ENCODE results near the gene ADAMTS17. TPM values are rescaled to one million over a fixed set of nuclear protein-coding genes. Genes with fewer than 3 reads are reported as not detected.

Gene ADAMTS17
- total RNA-seq, 4 donors from 2014 or later: 4.5 to 11.4 (median 6.6) TPM

DNA sequence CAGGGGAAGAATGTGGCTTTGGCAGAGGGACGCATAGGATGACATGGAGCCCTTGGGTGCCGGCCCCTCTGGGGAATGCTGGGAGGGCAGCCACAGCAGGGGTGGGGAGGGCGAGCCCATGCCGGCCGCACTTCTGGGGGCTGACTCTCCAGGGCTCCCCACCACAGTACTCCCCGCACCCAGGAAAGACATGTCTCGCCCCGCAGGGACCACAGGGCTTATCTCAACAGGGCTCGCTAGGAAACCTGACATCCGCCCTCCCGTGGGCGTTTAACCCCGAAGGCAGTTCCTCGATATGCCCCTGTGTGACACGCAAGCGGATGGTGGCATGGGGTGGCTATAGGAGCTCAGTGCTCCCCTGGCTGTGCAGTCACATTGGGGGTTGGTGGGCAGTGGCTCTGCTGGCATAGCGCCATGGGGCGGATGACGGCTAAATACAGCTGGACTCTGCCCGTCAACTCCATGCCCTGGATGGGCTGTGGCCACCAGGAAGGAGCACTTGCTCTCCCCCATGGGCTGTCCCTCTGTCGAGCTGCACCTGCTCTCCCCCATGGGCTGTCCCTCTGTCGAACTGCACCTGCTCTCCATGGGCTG is 141.4 kb downstream of the ADAMTS17 start:
- H3K9me3 ChIP-seq: no peaks in the 10 kb centered on the region
- TF ChIP-seq POLR2A (IDR thresholded peaks at IDR 0.05): no peak
- TF ChIP-seq CTCF (IDR thresholded peaks at IDR 0.05): no peak
- no peak for DNase-seq

GRCh38 chr15:100199711-100200286 is 142.0 kb downstream of the ADAMTS17 start:
- Histone ChIP-seq H3K27me3 (no peaks in the 10 kb centered on the region), H3K9me3 (no peaks in the 10 kb centered on the region), H3K4me3 (no peak overlapping the region), H3K27ac (no peak overlapping the region), H3K36me3 (no peaks in the 10 kb centered on the region), H3K4me1 (peaks cover 0 to 20% (median 0%) of the 10 kb centered on the region in 3 donors)
- intact Hi-C loops (cut with DNase I): no loop called here
- no peak for DNase-seq
- WGBS, 2 donors: 96 to 100% methylated on average over 5 to 7 of the region's 21 CpGs
- no peak for TF ChIP-seq CTCF (IDR thresholded peaks at IDR 0.05)
- no peak for TF ChIP-seq POLR2A (IDR thresholded peaks at IDR 0.05)

More for the DNA sequence above, 141.4 kb downstream of the ADAMTS17 start:
- Histone ChIP-seq H3K36me3 (no peaks in the 10 kb centered on the region), H3K27ac (no peak overlapping the region), H3K4me1 (peaks cover 0 to 21% (median 0%) of the 10 kb centered on the region in 3 donors), H3K27me3 (no peaks in the 10 kb centered on the region), H3K4me3 (no peak overlapping the region)
- intact Hi-C loops (cut with DNase I): no loop called here
- 89 to 92% methylated on average over 9 to 13 of the region's 22 CpGs for WGBS, 2 donors

GRCh38 chr15:100198442-100198841 is 143.3 kb downstream of the ADAMTS17 start:
- TF ChIP-seq POLR2A (IDR thresholded peaks at IDR 0.05) (no peak), CTCF (IDR thresholded peaks at IDR 0.05) (no peak)
- Histone ChIP-seq H3K4me3 (no peak overlapping the region), H3K27me3 (no peaks in the 10 kb centered on the region), H3K4me1 (peaks cover 0 to 20% (median 0%) of the 10 kb centered on the region in 3 donors), H3K9me3 (no peaks in the 10 kb centered on the region), H3K36me3 (no peaks in the 10 kb centered on the region), H3K27ac (no peak overlapping the region)
- WGBS, 2 donors: 94 to 95% methylated on average over 5 of the region's 5 CpGs
- DNase-seq: no peak
- intact Hi-C loops (cut with DNase I): no loop called here

- H3K4me1 ChIP-seq: peaks cover 0 to 18% (median 0%) of the 10 kb centered on the region in 3 donors
- H3K4me3 ChIP-seq: no peak overlapping the region
- no peaks in the 10 kb centered on the region for H3K27me3 ChIP-seq
- DNase-seq: no peak
- WGBS, 2 donors: 83 to 86% methylated on average over 13 to 14 of the region's 14 CpGs
- no peak overlapping the region for H3K27ac ChIP-seq
- H3K9me3 ChIP-seq: no peaks in the 10 kb centered on the region
- TF ChIP-seq POLR2A (IDR thresholded peaks at IDR 0.05) (no peak), CTCF (IDR thresholded peaks at IDR 0.05) (no peak)
- intact Hi-C loops (cut with DNase I): no loop called here
- H3K36me3 ChIP-seq: no peaks in the 10 kb centered on the region
Measured at GRCh38 chr15:100196326-100197058, 145.3 kb downstream of the ADAMTS17 start.

- H3K36me3 ChIP-seq: no peaks in the 10 kb centered on the region
- intact Hi-C loops (cut with DNase I): no loop called here
- WGBS, 2 donors: 86 to 90% methylated on average over 7 to 10 of the region's 10 CpGs
- H3K9me3 ChIP-seq: no peaks in the 10 kb centered on the region
- TF ChIP-seq CTCF (IDR thresholded peaks at IDR 0.05): no peak
- no peak for TF ChIP-seq POLR2A (IDR thresholded peaks at IDR 0.05)
- peaks cover 0 to 25% (median 4%) of the 10 kb centered on the region in 3 donors for H3K4me1 ChIP-seq
- no peak overlapping the region for H3K4me3 ChIP-seq
- H3K27ac ChIP-seq: no peak overlapping the region
- no peak for DNase-seq
- no peaks in the 10 kb centered on the region for H3K27me3 ChIP-seq
Measured at GRCh38 chr15:100194996-100195395, 146.8 kb downstream of the ADAMTS17 start.
